Spinal cord (tissue), 10 donors: ENCODE measurements around the gene MAGI1. TPM values are rescaled to one million over a fixed set of nuclear protein-coding genes. Genes with fewer than 3 reads are reported as not detected.
"Not testable (repeated sequence)": the region's sequence is repeated elsewhere in the genome, so short reads cannot be mapped to it uniquely, and the experiment has no call there.

ENCODE experiments used
- DNase-seq, 6 donors: peaks; one replicate each; pipeline versions ENCODE4 v3.0.0 to v3.0.0-alpha.2; 2013 to 2015; ENCODE audit warnings: low spot score in 6 of 6, low read depth in 4 of 6
- H3K27ac ChIP-seq: one replicate; pipeline ENCODE4 v1.5.1; 2013; ENCODE audit warnings: low read depth, low read length, control low read depth
- H3K27me3 ChIP-seq: one replicate; pipeline ENCODE4 v1.6.1; 2013; ENCODE audit warnings: low read length; ENCODE audit not compliant: control insufficient read depth, insufficient read depth
- H3K36me3 ChIP-seq: one replicate; pipeline ENCODE4 v1.6.1; 2013; ENCODE audit warnings: low read length; ENCODE audit not compliant: control insufficient read depth, insufficient read depth
- H3K4me1 ChIP-seq: one replicate; pipeline ENCODE4 v1.6.1; 2013; ENCODE audit warnings: low read length; ENCODE audit not compliant: control insufficient read depth, insufficient read depth
- H3K4me3 ChIP-seq: one replicate; pipeline ENCODE4 v1.5.1; 2013; ENCODE audit warnings: low read depth, low read length, control low read depth
- H3K9me3 ChIP-seq: one replicate; pipeline ENCODE4 v1.6.1; 2013; ENCODE audit warnings: low read length; ENCODE audit not compliant: control insufficient read depth, insufficient read depth
- WGBS: methylation state at CpG from one replicate; pipeline ENCODE4 v1.1.5; 2013; ENCODE audit warnings: missing lambda C conversion rate; ENCODE audit not compliant: insufficient coverage; 5-methylcytosine and 5-hydroxymethylcytosine counted together
- polyA plus RNA-seq, 2 donors: library from polyadenylated mRNA; unstranded; fragments of 120-200 nt; gene quantifications; one replicate each; pipeline ENCODE4 v1.2.1, GENCODE V29; 2013; ENCODE audit not compliant: insufficient read length in 2 of 2
- total RNA-seq, 2 donors: library from RNA; depleted of rRNA in 1 of 2; stranded (reverse); fragments of 120-200 nt in 1 of 2; fragments of >200 nt in 1 of 2; gene quantifications; one replicate each; pipeline versions ENCODE4 v1.2.3 to v1.2.4, GENCODE V29; 2013 to 2014
- donor health status: healthy.

Gene MAGI1
- total and polyA plus RNA-seq, 4 donors: 41.5 to 86.3 (median 62.7) TPM

DNA sequence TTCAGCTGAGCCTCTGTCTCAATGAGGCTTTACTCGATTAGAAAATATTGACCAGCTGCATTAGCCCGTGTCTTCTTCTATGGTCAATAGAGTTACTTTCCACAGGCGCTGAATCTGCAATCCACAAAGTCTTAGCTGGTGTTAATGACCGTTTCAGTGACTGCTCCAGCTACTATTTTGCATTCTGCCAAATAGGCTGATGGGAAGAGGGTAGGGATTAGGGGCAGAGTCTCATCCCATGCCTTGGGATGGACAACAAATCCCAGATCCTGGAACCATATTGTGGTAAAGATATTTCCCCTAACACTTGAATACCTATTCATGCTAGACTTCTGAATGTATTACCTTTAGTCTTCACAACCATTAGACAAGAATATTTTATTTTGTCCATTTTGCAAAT, 29.5 kb upstream of the MAGI1 start:
- Histone ChIP-seq H3K27ac (no peak overlapping the region), H3K27me3 (no peaks in the 10 kb centered on the region), H3K36me3 (no peaks in the 10 kb centered on the region), H3K4me3 (no peak overlapping the region), H3K9me3 (peaks cover 3% of the 10 kb centered on the region), H3K4me1 (no peaks in the 10 kb centered on the region)
- WGBS: 92% methylated on average over 3 of the region's 4 CpGs
- DNase-seq: no peak

DNA sequence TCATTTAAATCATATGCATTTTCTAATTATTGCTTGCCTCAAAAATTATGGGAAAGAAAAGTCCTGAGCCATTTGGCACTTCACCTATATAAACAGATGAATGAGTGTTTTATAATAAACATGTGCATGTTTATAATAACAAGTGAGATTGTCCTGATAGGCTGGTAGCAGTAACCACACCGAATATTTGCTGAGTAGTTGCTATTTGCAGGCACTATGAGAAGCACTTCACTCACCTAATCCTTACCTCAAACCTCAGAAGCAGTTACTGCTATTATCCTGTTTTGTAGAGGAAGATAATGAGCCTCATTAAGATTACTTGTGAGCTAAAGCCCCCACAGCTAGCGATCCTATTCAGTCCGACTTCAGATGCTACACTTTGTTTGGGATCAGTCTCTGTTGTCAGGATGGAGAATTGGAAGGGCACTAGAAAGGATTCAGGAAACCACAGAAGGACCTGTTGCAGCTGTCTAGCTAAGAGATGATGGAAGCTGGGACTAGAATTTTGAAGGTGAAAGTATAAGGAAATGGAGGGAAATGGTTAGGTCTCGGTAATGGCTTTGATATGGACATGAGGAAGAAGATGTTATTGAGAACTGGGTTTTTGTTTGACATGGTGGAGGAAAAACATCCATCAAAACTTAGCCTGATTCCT, 28.4 kb upstream of the MAGI1 start:
- Histone ChIP-seq H3K9me3 (peaks cover 3% of the 10 kb centered on the region), H3K36me3 (no peaks in the 10 kb centered on the region), H3K4me3 (no peak overlapping the region), H3K27ac (no peak overlapping the region), H3K4me1 (no peaks in the 10 kb centered on the region), H3K27me3 (no peaks in the 10 kb centered on the region)
- WGBS: 73% methylated on average over 3 of the region's 4 CpGs
- no peak for DNase-seq

DNA sequence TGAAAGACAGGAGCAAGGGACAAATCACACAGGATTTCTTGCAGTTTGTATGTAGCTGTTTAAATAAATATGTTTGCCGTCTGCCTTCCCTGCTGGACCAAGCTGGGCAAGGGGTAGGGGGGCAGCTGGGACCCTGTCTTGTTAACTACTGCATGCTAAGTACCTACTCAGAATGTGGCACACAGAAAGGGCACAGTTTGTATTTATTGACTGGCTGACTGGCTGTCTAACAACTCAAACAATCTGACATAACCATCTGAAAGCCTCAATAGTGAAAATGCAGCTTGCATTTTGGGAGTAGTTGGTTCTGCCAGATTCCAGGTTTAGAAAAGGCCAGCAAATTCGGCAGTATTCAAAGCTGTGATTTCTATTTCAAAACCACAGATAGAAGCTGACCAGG, 16.6 kb upstream of the MAGI1 start:
- DNase-seq: peak in 1 of 6 donors; percentile 83
- 30% methylated on average over 2 of the region's 2 CpGs for WGBS
- no peak overlapping the region for H3K27ac ChIP-seq

DNA sequence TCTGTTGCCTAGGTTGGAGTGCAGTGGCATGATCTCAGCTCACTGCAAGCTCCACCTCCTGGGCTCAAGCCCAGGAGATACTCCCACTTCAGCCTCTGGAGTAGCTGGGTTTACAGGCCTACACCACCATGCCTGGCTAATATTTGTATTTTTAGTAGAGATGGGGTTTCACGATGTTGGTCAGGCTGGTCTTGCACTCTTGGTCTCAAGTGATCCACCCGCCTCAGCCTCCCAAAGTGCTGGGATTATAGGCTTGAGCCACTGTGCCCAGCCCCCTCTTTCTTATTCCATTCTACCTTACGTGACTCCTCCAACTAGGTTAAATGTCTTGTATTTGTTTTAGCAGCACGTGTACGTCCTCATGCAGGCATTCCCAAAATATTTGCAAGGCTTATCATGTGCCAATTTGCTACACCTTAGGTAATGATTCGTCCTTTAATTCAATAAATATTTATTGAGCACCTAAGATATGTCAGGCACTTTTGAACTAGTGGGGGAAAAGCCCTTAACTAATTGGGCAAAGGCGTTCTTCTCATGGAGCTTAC, 14.9 kb upstream of the MAGI1 start:
- no peaks in the 10 kb centered on the region for H3K27me3 ChIP-seq
- 82% methylated on average over 3 of the region's 7 CpGs for WGBS
- H3K9me3 ChIP-seq: no peaks in the 10 kb centered on the region
- H3K27ac ChIP-seq: no peak overlapping the region
- no peak for DNase-seq
- no peak overlapping the region for H3K4me3 ChIP-seq
- H3K4me1 ChIP-seq: peaks cover 3% of the 10 kb centered on the region
- no peaks in the 10 kb centered on the region for H3K36me3 ChIP-seq

More for the DNA sequence above, 16.6 kb upstream of the MAGI1 start:
- H3K27me3 ChIP-seq: no peaks in the 10 kb centered on the region
- H3K9me3 ChIP-seq: no peaks in the 10 kb centered on the region
- peaks cover 3% of the 10 kb centered on the region for H3K4me1 ChIP-seq
- H3K4me3 ChIP-seq: no peak overlapping the region
- no peaks in the 10 kb centered on the region for H3K36me3 ChIP-seq

DNA sequence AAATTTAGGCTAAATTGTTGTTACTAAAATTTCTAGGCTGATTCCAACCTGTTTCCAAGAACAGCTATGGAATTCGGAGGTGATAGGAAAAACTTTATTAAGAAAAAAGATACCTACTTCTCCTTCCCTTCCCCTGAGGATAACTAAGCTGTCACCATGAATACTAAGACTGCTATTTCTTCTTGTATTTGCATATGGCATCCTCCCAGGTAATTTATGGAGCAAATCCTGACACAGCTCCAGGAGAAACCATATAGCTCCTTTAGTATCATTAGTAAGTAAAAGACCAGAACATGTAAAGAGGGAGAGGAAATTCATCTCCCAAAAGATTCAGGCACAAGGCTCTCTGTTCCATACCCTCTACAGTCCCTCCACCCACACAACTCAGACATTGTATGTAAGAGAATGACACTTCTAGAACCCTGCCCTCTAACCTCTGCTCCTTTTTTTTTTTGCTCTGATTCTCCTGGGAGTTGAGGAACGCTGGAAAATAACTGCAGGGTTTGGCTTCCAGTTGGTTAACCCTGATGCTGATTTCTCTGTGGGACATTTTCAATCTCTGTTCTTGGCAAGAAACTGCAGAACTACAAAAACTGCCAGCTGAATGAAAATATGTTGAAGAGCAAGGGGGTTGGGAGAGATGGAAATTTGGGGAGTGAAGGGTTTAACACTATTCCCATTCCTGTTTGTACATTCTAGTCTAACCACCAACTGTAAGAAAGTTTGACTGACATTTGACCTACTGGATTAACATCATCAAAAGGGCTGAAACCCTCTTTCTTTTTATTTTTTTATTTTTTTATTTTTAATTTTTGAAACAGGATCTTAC, 14.2 kb upstream of the MAGI1 start:
- DNase-seq: peak in 2 of 6 donors; percentile 57 to 77

DNA sequence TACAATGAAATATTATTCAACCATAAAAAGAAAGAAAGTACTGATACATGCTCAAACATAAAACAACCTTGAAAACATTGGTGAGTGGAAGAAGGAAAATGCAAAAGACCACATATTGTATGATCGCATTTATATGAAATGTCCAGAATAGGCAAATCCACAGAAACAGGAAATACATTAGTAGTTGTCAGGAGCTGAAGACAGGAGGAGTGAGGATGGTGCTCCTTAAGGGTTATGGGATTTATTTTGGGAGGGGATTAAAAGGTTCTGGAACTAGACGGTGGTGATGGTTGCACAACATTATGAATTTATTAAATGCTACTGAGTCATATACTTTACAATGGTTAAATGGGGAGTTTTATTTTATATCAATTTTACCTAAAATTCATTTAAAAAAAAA, 12.1 kb upstream of the MAGI1 start:
- Histone ChIP-seq H3K4me3 (no peak overlapping the region), H3K27me3 (no peaks in the 10 kb centered on the region), H3K36me3 (no peaks in the 10 kb centered on the region), H3K27ac (no peak overlapping the region), H3K9me3 (no peaks in the 10 kb centered on the region), H3K4me1 (peaks cover 3% of the 10 kb centered on the region)
- WGBS: no CpG with 5 or more reads among the region's 2 CpGs
- no peak for DNase-seq

More for the DNA sequence above, 14.2 kb upstream of the MAGI1 start:
- no peaks in the 10 kb centered on the region for H3K36me3 ChIP-seq
- H3K27me3 ChIP-seq: no peaks in the 10 kb centered on the region
- no CpG with 5 or more reads among the region's 2 CpGs for WGBS
- no peak overlapping the region for H3K27ac ChIP-seq
- H3K4me3 ChIP-seq: no peak overlapping the region
- H3K4me1 ChIP-seq: peaks cover 3% of the 10 kb centered on the region
- no peaks in the 10 kb centered on the region for H3K9me3 ChIP-seq

DNA sequence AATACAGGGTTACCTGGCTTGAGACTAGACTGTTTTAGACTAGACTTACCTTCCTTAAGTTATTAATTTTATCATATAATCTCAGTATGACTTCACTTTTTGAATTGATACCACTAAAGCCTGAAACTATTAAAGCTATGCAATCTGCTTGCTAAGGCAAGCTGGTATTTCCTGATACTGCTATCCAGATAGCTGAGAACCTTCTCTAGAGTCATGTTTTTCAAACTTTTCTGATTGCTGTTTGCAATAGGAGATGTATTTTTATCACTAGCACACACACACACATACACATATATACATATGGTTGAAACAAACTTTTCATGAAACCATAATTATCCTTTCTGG, 9.3 kb upstream of the MAGI1 start:
- Histone ChIP-seq H3K4me3 (no peak overlapping the region), H3K9me3 (no peaks in the 10 kb centered on the region), H3K27me3 (no peaks in the 10 kb centered on the region), H3K4me1 (no peaks in the 10 kb centered on the region), H3K36me3 (no peaks in the 10 kb centered on the region), H3K27ac (no peak overlapping the region)
- no peak for DNase-seq

DNA sequence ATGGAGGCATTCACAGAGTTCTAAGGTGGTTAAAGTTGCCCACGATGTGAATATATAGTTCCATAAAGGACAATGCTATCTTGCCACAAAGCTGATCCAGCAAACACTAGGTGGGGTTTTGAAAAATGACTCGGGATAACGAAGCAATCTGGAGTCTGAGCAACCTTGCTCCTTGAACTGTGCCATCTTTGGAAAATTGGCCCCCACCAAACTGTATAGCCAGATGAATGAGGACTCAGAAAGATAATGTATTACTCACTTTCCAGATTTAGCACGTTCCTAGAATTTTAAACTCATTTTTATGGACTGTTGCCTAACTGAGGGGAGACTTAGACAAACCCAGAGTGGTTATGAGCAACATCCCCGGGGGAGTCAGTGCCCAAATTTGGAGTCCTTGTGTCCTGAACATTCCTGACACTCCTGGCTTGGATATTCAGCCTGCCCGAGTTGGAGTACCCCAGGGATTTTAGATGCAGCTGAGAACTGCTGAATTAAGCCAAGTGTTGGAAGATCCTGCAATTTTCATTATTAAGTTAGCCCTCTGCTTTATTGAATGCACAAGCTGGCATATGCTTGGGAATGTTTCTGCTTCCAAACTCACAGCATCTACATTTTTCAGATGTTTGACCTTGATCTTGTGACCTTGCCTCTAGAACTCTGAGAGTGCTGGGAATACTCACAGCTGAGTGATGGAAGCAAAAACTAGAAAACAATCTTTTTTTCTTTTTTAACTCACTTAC, 8.8 kb upstream of the MAGI1 start:
- Histone ChIP-seq H3K9me3 (no peaks in the 10 kb centered on the region), H3K27me3 (no peaks in the 10 kb centered on the region), H3K27ac (no peak overlapping the region), H3K36me3 (no peaks in the 10 kb centered on the region), H3K4me3 (no peak overlapping the region), H3K4me1 (no peaks in the 10 kb centered on the region)
- peak in 2 of 6 donors; percentile 11 to 22 for DNase-seq
- 70% methylated on average over 4 of the region's 6 CpGs for WGBS

DNA sequence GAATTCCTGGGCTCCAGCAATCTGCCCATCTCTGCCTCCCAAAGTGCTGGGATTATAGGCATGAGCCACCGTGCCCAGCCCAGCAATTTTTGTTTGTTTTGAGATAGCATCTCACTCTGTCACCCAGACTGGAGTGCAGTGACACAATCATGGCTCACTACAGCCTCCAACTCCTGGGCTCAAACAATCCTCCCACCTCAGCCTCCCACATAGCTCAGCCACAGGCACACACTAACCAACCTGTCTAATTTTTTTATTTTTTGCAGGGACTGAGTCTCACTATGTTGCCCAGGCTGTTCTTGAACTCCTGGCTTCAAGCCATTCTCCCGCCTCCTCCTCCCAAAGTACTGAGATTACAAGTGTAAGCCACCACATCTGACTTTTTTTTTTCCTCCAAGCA, 7.6 kb upstream of the MAGI1 start:
- not testable (repeated sequence) for DNase-seq, H3K4me3 ChIP-seq, H3K27ac ChIP-seq, H3K9me3 ChIP-seq, H3K27me3 ChIP-seq, H3K4me1 ChIP-seq, H3K36me3 ChIP-seq
- WGBS: 86% methylated on average over 2 of the region's 2 CpGs
